GM21528 (cell line): ENCODE data around the gene PDE4B.

Experiments used
- ATAC-seq: cut with Tn5 transposase; IDR thresholded peaks from one replicate; pipeline ENCODE4 v1.9.1; 2021; ENCODE audit warnings: mild to moderate bottlenecking, moderate library complexity; ENCODE audit not compliant: unreplicated experiment, low FRiP score

PDE4B gene

GRCh38 chr1:66168948-66169671 lies 376.4 kb downstream of the PDE4B start:
- no peak for ATAC-seq

GRCh38 chr1:66172272-66172671 lies 379.6 kb downstream of the PDE4B start:
- ATAC-seq: no peak

GRCh38 chr1:66175098-66175497 lies 382.4 kb downstream of the PDE4B start:
- no peak for ATAC-seq

GRCh38 chr1:66175581-66175980 lies 382.9 kb downstream of the PDE4B start:
- no peak for ATAC-seq

- ATAC-seq: no peak
Measured at GRCh38 chr1:66176012-66176715, 383.5 kb downstream of the PDE4B start.

DNA sequence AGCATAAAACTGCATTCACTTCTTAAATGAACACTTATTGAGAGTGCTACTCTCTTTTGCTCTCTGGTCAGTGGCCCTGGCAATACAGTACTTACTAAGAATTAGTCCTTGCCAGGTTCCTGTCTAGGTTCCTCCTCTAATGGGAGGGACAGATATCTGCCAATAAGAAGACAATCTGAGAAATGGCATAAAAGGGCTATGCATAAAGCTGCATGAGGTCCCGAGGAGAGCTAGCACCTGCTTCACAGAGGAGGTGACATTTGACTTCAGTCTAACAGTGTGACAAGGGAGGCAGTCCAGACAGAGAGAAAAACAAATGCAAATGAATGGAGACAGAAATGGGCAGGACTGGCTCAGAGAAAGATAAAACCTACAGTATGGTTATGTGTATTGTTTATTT lies 384.1 kb downstream of the PDE4B start:
- ATAC-seq: no peak

DNA sequence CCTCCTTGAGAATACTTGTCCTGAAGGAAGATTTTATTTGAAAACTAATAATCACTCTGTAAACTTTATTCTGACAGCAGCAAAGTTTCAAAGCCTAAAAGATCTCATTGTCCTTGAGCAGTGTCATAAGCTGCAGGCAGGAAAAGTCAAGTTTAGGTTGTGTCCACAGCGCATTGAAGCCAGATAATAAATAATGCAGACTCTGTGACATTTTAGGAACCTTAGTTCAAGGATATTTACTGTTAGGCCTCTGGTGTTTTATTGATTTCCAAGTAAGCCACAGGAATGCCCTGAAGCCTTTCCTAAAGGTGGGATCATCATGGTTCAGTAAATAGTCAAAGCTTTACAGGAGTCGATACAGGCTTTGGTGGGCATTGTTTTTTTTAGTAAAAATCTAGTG lies 384.8 kb downstream of the PDE4B start:
- ATAC-seq: no peak

DNA sequence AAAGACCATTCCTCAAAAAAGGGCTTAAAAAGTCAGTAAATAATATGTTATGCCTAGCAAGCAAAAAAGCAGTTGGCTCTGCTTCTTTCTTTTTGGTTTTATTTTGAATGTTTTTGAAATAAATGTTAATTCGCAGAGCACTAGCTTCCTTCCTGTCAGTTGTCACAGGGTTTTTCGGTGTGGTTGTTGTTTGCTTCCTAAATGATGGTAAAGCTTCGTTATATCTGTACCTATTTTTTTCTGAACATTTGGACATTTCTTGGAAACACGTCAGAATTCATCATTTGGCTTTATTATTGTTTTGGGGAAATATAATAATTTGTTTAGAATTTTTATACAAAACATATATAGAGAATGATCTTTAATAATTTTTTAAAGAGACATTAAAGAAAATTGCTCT lies 389.3 kb downstream of the PDE4B start:
- no peak for ATAC-seq

DNA sequence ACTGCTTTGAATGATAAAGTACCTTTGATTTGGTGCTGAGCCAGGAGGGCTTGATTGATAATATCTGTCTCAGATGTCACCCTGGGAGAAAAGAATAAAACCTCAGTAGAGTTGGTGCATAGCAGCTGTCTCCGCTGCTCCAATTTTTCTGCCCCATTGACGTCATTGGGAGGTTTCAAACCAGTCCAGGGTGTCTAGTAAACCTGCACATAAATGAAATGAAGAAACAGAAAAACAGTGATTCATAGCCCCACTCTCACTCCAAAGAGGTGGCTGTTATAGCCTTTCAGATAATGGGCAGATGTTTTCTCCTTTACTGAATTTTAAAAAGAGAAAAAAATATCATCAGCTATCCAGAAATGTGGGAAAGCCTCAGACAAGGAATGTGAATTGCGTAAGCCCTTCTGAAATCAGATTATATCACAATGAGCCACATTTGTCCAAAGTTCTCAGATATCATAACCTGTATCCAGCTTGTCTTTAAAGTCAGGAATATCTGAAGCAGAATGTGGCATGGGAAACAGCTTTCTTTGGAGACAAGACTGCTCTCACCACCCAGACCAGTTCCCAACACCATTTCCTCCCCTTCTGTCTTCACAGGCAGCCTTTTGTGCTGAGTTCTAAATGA lies 390.0 kb downstream of the PDE4B start:
- ATAC-seq: no peak

DNA sequence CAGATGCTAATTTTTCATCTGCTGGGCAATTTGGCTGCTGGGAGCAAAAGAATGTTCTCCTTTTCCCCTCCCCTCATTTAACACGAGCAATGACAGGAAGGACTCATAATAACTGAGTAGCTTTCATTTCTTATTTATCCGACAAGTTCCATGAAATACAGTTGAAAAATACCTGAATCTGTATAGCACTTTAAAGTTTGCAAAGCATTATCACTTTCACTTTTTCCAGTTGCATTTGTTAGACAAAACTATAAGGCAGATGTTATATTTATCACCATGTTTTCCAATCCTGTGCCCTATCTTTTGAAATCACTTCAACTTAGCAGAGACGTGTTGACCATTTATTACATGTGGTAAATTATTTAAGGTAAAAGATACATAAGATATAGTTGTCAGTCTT lies 390.7 kb downstream of the PDE4B start:
- no peak for ATAC-seq

GRCh38 chr1:66197120-66197519 lies 404.4 kb downstream of the PDE4B start:
- no peak for ATAC-seq

DNA sequence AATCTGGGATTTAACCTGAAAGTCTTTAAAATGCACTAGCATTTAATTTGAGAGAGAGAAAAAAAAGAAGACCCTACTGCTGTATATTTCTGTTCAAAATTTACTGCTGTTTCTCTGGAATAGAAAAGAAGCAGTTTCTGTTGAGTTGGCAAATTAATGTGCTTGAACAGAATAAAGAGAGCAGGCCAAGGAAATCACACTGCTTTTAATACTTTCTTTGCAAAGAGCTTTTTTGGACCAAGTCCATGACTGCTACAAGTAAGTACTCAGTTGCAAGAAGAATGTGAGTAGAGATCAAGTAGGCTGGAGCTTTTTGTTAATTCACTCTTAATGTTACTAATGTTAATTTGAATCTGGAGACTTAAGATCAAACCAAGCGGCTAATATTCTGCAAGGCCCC lies 405.1 kb downstream of the PDE4B start:
- ATAC-seq: no peak

GRCh38 chr1:66206563-66207144 lies 414.0 kb downstream of the PDE4B start:
- no peak for ATAC-seq

- no peak for ATAC-seq
Measured at GRCh38 chr1:66207484-66207883, 414.8 kb downstream of the PDE4B start.

DNA sequence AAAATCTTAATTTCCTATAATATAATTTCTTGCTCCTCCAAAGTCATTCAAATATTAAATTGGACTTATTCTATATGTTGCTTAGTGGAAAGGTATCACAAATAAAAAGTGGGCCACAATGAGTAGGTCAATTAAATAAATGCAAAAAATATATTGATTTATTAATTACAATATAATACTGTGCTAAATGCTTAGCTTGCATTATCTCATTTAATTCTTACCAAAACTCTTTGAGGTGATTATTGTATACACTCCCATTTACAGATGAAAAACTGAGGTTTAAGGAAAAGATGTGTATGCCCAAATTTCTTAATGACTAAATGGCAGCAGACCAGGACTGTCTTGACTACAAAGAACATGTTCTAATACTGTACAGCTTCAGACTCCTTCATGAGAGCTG lies 415.9 kb downstream of the PDE4B start:
- ATAC-seq: no peak

- ATAC-seq: no peak
Measured at GRCh38 chr1:66210635-66211244, 418.0 kb downstream of the PDE4B start.

DNA sequence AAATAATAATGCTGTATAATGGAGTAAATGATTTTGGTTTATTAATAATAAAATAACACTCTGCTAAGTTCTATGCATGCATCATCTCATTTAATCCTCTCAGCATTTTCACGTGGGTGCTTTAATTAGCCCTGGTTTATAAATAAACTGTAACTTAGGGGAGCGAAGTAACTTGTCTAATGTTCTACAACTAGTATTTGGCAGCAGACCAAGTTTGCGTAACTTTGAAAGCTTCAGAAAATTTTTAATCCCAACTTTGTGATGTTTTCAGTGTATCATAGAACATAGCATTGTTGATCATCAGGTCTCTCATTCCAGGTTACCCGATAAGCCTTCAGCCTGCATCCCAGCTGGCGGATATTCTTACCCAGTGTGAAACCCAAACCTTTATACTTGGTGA lies 418.8 kb downstream of the PDE4B start:
- no peak for ATAC-seq

- ATAC-seq: no peak
Measured at GRCh38 chr1:66213491-66213890, 420.8 kb downstream of the PDE4B start.

DNA sequence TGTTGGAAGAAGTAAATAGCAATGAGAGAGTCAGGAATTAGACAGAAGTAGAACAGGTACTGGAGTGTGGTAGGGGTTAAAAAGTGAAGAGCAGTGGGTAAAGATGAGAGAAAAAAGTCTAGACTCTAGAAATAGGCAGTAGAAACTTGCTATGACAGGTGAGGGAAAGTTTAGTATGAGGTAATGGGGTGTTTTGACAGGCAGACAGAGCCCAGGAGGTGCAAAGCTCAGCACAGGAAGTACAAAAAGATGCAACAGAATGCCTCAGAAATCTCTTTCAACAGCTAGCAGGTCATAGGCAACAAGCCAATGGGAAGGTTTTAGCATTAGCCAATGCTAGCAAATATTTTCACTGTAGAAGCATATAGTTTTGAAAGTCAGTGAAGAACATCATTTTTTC lies 422.2 kb downstream of the PDE4B start:
- no peak for ATAC-seq

- no peak for ATAC-seq
Measured at GRCh38 chr1:66217021-66217420, 424.3 kb downstream of the PDE4B start.

DNA sequence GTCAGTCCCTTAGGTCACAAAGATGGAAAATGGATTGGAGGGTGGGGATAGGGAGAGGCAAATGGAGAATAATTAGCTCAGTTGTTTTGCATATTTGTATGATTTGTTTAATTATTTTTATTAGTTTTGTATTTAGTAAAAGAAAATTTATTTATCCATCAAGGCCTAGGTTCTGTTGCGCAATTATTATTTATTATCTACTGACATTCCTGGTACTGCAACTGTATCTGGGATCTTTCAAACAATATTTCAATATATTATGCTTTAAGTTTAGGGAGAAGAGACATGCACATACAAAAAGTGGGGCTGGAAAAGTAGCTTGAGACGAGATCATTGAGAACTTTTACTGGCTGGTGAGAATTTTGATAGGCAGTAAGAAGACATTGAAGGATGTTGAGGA lies 424.9 kb downstream of the PDE4B start:
- ATAC-seq: no peak
